ENCODE results near the gene SLC35D2. TPM values are rescaled to one million over a fixed set of nuclear protein-coding genes. Genes with fewer than 3 reads are reported as not detected.

Gene SLC35D2
- total and polyA plus RNA-seq, 7 donors: 12.9 to 118 (median 22.4) TPM

DNA sequence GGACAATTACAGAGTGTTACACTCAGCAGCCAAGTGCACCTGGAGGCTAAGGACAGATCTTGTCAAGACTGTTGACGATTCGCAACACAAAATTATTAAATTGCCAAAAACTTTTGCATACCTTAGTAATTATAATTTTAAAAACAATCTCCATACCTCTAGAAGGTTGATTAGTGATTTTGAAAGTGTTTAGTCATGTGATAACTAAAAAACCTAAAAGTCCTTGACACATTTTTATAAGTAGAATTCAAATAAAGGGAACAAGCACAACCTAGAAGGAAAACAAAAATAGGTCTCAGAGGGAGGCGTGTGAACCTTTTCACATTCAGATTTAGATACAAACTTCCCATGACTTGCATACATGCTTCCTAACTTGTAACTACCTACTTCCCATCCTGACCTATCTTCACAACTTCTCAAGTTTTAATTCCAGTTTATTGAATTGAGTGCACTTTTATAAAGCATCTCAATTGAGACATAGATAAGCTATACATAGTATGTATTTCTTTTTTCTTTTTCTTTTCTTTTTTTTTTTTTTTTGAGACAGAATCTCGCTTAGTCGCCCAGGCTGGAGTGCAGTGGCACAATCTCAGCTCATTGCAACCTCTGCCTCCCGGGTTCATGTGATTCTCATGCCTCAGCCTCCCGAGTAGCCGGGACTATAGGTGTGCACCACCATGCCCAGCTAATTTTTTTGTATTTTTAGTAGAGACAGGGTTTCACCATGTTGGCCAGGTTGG is 28.8 kb upstream of the SLC35D2 start:
- no peak for TF ChIP-seq EP300 (IDR thresholded peaks at IDR 0.05)
- TF ChIP-seq POLR2AphosphoS5 (IDR thresholded peaks at IDR 0.05): no peak
- TF ChIP-seq, protein P1, sequence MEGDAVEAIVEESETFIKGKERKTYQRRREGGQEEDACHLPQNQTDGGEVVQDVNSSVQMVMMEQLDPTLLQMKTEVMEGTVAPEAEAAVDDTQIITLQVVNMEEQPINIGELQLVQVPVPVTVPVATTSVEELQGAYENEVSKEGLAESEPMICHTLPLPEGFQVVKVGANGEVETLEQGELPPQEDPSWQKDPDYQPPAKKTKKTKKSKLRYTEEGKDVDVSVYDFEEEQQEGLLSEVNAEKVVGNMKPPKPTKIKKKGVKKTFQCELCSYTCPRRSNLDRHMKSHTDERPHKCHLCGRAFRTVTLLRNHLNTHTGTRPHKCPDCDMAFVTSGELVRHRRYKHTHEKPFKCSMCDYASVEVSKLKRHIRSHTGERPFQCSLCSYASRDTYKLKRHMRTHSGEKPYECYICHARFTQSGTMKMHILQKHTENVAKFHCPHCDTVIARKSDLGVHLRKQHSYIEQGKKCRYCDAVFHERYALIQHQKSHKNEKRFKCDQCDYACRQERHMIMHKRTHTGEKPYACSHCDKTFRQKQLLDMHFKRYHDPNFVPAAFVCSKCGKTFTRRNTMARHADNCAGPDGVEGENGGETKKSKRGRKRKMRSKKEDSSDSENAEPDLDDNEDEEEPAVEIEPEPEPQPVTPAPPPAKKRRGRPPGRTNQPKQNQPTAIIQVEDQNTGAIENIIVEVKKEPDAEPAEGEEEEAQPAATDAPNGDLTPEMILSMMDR (IDR thresholded peaks at IDR 0.05): no peak
- Histone ChIP-seq H3K36me3 (no peaks in the 10 kb centered on the region), H3K4me3 (no peak overlapping the region), H3K4me1 (peaks cover 0 to 9% (median 6%) of the 10 kb centered on the region in 4 donors), H3K27ac (no peak overlapping the region), H3K9me3 (no peaks in the 10 kb centered on the region), H3K27me3 (no peaks in the 10 kb centered on the region)
- WGBS, 2 donors: 91 to 94% methylated on average over 8 of the region's 8 CpGs
- intact Hi-C loops (cut with DNase I): no loop called here
- no peak for DNase-seq

DNA sequence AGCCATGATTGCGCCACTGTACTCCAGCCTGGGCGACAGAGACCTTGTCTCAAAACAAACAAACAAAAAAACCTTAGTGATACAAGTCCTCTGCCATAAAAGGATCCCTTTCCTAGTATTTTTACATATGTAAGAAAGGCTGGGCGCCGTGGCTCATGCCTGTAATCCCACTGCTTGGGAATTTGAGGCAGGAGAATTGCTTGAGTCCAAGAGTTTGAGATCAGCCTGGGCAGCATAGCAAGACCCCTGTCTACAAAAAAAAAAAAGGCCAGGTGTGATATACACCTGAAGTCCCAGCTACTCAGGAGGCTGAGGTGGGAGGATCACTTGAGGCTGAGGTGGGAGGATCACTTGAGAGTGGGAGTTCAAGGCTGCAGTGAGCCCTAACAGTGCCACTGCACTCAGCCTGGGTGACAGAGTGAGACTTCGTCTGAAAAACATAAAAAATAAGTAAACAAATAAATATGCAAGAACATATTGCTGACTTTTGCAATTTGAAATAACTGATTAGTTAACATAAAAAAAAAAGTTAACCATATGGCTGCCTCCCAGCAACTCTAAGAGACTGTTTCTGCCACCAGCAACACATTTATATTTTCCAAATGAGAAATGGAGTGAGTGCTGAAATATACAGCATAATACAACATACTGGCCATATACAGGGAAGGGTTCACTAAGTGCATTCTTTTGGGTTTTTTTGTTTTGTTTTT is 27.8 kb upstream of the SLC35D2 start:
- H3K4me1 ChIP-seq: peaks cover 0 to 1% (median under 1%) of the 10 kb centered on the region in 4 donors
- 87 to 94% methylated on average over 5 of the region's 5 CpGs for WGBS, 2 donors

DNA sequence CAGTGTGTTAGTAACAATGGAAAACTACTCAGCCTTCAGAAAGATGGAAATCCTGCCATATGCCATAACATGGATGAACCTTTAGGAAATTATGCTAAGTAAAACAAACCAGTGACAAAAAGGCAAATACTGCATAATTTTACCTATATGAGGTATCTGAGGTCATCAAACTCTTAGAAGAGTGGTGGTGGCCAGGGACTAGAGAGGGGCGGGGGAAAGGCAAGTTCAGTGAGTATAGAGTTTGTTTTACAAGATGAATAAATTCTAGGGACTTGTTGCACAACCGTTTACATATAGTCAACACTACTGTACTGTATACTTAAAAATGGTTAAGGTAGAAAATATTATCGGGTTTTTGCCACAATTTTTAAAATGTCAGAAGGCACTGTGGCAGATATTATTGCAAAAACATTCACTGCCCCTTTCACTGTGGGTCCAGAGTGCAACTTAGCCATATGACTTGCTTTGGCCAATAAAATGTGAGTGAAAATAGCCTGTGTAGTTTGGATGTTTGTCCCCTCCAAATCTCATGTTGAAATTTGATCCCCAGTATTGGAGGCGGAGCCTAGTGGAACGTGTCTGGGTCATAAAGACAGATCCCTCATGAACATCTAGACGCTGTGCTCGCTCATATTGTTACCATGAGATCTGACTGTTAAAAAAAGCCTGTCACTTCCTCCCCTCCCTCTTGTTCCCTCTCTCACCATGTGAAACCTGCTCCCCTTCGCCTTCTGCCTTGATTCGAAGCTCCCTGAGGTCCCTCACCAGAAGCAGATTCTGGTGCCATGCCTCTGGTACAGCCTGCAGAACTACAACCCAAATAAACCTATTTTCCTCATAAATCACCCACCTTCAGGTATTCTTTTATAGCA is 25.1 kb upstream of the SLC35D2 start:
- no peak overlapping the region for H3K4me3 ChIP-seq
- no peaks in the 10 kb centered on the region for H3K4me1 ChIP-seq
- DNase-seq: no peak
- no peaks in the 10 kb centered on the region for H3K9me3 ChIP-seq
- H3K36me3 ChIP-seq: no peaks in the 10 kb centered on the region
- intact Hi-C loops (cut with DNase I): no loop called here
- no peaks in the 10 kb centered on the region for H3K27me3 ChIP-seq
- TF ChIP-seq EP300 (IDR thresholded peaks at IDR 0.05): no peak
- TF ChIP-seq, protein P1 (IDR thresholded peaks at IDR 0.05): no peak
- TF ChIP-seq POLR2A (IDR thresholded peaks at IDR 0.05): no peak
- TF ChIP-seq POLR2AphosphoS5 (IDR thresholded peaks at IDR 0.05): no peak
- no peak overlapping the region for H3K27ac ChIP-seq
- WGBS, 2 donors: 58 to 72% methylated on average over 9 of the region's 9 CpGs

More for the DNA sequence above, 27.8 kb upstream of the SLC35D2 start:
- Histone ChIP-seq H3K27me3 (no peaks in the 10 kb centered on the region), H3K36me3 (no peaks in the 10 kb centered on the region), H3K4me3 (no peak overlapping the region), H3K27ac (no peak overlapping the region), H3K9me3 (no peaks in the 10 kb centered on the region)
- DNase-seq: no peak
- TF ChIP-seq POLR2AphosphoS5 (IDR thresholded peaks at IDR 0.05): no peak
- TF ChIP-seq POLR2A (IDR thresholded peaks at IDR 0.05): no peak
- no peak for TF ChIP-seq EP300 (IDR thresholded peaks at IDR 0.05)
- TF ChIP-seq, protein P1 (IDR thresholded peaks at IDR 0.05): no peak
- intact Hi-C loops (cut with DNase I): no loop called here

DNA sequence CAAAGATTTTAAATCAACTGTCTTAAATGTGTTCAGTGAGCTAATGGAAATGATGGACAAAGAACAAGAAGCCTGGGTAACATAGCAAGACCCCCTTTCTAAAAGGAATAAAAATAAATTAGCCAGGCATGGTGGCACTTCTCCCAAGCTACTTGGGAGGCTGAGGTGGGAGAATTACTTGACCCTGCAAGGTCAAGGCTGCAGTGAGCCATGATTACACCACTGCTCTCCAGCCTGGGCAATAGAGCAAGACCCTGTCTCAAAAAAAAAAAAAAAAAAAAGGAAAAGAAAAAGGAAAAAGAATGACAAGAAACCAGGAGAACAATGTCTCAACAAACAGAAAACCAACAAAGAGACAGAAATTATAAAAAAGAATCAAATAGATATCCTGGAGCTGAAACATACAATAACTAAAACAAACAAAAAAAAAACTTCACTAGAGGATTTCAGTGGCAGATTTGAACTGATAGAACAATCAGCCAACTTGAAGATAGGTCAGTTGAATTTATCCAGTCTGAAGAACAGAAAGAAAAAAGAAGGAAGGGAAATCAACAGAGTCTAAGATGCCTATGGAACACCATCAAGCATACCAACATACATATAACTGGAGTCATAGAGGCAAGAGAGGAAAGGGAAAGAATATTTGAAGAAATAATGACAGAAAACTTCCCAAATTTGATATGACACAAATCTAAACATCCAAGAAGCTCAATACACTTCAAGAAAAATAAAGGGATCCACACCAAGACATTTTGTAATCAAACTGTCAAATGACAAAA is 16.8 kb upstream of the SLC35D2 start:
- no peaks in the 10 kb centered on the region for H3K36me3 ChIP-seq
- DNase-seq: no peak
- intact Hi-C loops (cut with DNase I): no loop called here
- no peaks in the 10 kb centered on the region for H3K27me3 ChIP-seq
- no peak overlapping the region for H3K27ac ChIP-seq
- H3K4me3 ChIP-seq: no peak overlapping the region
- no peak for TF ChIP-seq POLR2A (IDR thresholded peaks at IDR 0.05)
- no peak for TF ChIP-seq EP300 (IDR thresholded peaks at IDR 0.05)
- no peak for TF ChIP-seq POLR2AphosphoS5 (IDR thresholded peaks at IDR 0.05)
- TF ChIP-seq, protein P1 (IDR thresholded peaks at IDR 0.05): no peak
- no peaks in the 10 kb centered on the region for H3K4me1 ChIP-seq
- H3K9me3 ChIP-seq: peaks cover 0 to 3% (median 0%) of the 10 kb centered on the region in 4 donors
